HG02623 (cell line): ENCODE data around the gene HERC3.
"Not testable (repeated sequence)": the region's sequence is repeated elsewhere in the genome, so short reads cannot be mapped to it uniquely, and the experiment has no call there.

Experiments used
- ATAC-seq: cut with Tn5 transposase; IDR thresholded peaks from one replicate; pipeline ENCODE4 v1.9.1; 2021; ENCODE audit warnings: moderate library complexity; ENCODE audit not compliant: unreplicated experiment

HERC3 gene

DNA sequence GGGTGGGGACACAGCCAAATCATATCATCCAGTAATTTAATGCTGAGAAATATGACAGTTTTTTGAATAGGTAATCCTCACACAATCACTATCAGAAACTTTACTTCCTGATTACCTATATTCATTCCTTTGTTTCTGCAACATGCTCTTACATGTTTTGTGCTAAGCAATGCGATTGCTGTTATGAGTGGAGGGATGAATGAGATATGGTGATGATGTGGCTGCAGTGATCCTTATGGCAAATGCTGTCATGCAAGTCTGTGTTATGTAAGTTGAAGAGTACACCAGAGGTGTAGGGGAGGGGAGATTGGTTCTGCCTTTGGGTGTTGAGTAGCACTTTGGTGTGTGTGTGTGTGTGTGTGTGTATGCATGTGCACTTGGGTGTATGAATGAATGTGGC, 14.6 kb downstream of the HERC3 start:
- ATAC-seq, result no peak

GRCh38 chr4:88609387-88609786, 17.1 kb downstream of the HERC3 start:
- ATAC-seq, result no peak

GRCh38 chr4:88609794-88610193, 17.5 kb downstream of the HERC3 start:
- not testable (repeated sequence) for ATAC-seq

GRCh38 chr4:88610771-88611170, 18.5 kb downstream of the HERC3 start:
- no peak for ATAC-seq

DNA sequence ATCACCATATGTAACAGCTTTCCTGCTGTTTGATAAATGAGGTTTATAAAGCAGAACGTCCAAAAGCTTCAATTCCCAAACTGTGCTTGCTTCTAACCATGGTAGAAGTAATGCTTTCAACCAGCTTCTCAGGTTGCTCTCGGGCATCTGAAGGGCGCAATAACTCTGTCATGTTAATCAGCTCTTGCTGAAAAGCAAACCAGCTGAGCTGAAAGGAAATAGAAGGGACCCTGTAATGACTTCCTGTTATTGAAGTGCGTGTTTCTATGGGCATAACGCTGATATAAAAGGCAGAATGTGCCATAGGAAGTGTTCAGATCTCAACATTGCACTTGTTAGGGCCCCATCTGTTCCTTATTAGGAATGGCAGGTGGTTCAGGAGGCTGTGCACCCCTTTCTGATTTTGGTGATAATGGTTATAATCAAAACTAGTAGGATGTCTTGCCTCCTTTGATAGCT, 21.2 kb downstream of the HERC3 start:
- ATAC-seq, result no peak

DNA sequence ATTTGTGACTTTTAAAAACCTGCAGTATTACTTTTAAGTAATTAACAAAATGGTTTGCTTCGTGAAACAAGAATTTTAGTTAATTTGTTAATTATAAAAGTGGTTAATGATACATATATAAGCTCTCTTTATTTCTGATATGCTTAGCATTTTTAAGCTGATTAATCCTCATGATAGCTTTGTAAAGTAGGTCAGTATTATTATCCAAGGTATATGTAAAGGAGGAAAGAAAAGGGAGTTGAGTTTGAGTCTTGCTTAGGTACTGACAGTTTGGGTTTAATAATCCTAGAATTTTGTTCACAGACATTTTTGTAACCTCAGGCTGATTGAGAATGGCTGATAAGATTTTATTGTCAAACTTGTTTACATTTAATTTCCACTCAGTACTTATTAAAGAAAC, 21.8 kb downstream of the HERC3 start:
- no peak for ATAC-seq

- no peak for ATAC-seq
Observed at GRCh38 chr4:88616275-88617150, 24.2 kb downstream of the HERC3 start.

- ATAC-seq, result no peak
Observed at GRCh38 chr4:88618782-88619485, 26.7 kb downstream of the HERC3 start.

DNA sequence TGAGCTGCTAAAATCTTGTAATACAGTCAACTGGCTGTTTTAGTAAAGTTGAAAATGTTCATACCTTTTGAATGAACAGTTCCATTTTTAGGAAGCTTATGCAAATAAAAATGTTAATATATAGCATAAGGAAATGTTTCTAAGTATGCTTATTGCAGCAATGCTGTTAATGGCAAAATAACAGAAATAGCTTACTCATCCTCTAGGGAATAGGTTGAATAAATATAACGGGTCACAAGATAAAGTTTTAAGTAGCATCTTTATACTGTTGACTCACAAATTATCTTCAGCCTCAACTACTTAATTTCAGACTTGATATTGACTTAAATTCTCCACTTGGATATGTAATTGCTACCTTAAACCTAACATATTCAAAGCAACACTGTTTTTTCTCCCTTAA, 27.7 kb downstream of the HERC3 start:
- ATAC-seq, result no peak

GRCh38 chr4:88621763-88622327, 29.6 kb downstream of the HERC3 start:
- ATAC-seq, result no peak

- no peak for ATAC-seq
Observed at GRCh38 chr4:88623097-88623496, 30.8 kb downstream of the HERC3 start.

GRCh38 chr4:88628746-88629145, 36.5 kb downstream of the HERC3 start:
- no peak for ATAC-seq

DNA sequence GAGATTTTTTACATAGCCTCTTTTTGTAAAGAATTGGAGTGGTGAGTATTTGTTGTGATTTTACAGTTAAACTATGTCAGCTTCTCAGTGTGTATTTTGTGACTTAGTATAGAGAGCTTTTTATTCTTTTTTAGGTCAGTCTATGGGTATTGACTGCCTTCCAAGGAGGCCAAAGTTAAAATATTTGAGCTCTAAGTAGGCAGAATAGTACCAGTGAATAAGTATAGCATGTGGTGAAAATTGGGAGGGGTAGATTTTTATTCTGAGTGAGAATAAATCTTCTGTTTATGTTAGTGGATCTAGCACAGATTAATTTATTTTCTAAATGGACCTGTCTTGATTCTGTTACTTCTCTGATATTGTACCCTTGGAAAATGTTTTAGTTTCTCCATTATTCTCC, 37.5 kb downstream of the HERC3 start:
- ATAC-seq, result no peak

DNA sequence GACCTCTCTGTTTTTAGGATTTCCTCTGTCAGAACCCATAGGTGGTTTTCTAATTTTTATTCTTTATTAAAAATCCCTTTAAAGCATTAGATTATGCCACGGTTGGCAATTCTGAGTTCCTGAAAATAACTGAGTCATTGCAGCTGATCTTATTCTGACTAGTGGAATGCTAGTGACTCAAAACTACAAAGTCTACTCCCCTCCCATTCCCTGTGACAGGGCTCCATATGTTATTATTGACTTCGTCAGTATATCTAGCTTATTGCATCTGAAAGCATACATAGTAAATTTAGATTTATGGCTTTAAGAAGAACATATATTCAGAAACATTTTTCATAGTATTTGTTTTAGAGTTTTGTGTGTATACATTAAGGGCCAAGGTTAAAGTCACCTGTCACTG, 38.5 kb downstream of the HERC3 start:
- ATAC-seq, result no peak

DNA sequence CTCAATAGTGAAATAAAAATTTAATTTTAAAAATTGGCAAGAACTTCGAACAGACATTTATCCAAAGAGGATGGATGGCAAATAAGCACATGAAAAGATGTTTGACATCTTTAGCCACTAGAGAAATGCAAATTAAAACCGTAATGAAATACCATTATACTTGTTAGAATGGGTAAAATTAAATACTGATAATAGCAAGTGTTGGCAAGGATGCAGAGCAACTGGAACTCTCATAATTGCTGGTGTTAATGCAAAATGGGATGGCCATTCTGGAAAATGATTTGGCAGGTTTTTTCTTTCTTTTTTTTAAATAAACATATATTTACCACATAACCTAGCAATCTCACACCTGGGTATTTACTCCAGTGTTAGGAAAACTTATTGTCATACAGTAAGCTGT, 51.7 kb downstream of the HERC3 start:
- ATAC-seq, result no peak

- no peak for ATAC-seq
Observed at GRCh38 chr4:88645994-88646393, 53.7 kb downstream of the HERC3 start.

DNA sequence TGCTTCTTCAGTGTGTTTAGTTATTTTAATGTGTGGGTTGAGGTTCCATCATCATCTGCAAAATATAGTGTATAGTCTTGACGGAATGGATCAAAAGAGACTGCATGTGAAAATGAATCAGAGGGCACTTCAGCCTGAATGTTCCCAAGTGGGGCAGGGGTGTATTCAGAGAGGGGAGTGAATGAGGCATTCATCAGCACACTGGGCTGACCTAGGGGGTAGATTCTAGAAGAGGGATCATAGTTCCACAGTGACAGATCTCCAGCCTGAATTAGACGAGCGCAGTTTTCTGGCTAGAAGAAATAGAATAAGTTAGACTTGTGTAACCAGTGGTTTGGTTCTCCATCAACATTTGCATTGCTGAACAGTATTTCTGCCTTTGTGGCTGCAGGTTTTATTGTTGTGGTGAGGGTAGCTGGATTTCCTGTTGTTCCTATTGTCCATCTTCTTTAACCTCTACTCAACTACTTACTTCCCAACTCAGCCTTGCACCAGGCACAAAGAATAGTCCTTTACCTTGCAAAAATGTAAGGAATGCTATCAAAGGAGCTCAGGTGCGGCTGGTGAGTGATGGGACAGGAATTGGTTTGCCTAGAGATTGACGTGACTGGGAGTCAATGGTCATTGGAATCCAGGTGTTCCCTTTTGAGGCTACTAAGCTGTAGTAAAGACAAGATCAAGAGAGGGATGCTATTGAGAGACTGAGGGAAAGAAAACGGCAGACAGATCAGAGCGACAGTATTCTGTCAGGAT, 54.4 kb downstream of the HERC3 start:
- ATAC-seq, result no peak

- ATAC-seq, result no peak
Observed at GRCh38 chr4:88649716-88650115, 57.4 kb downstream of the HERC3 start.

- no peak for ATAC-seq
Observed at GRCh38 chr4:88653371-88653946, 61.2 kb downstream of the HERC3 start.

GRCh38 chr4:88655226-88655625, 62.9 kb downstream of the HERC3 start:
- ATAC-seq, result no peak
